ENCODE measurements around the gene ZNF423. TPM values are rescaled to one million over a fixed set of nuclear protein-coding genes. Genes with fewer than 3 reads are reported as not detected.

Gene ZNF423
- total RNA-seq, 4 donors from 2014 or later, result 7.0 to 19.7 (median 8.4) TPM

- TF ChIP-seq POLR2AphosphoS5 (IDR thresholded peaks at IDR 0.05) (no peak), POLR2A (IDR thresholded peaks at IDR 0.05) (no peak), EP300 (IDR thresholded peaks at IDR 0.05) (no peak), CTCF (IDR thresholded peaks at IDR 0.05) (no peak)
- no peak overlapping the region for H3K4me3 ChIP-seq
- peaks cover 30% of the 10 kb centered on the region for H3K27me3 ChIP-seq
- ATAC-seq, result no peak
- H3K27ac ChIP-seq, result no peak overlapping the region
- 60% methylated on average over 2 of the region's 8 CpGs; no CpG with 5 or more reads in 1 of the 2 donors for WGBS, 2 donors (ENCODE audit: low coverage in 1 of 2)
- H3K9me3 ChIP-seq, result no peaks in the 10 kb centered on the region
- H3K36me3 ChIP-seq, result no peaks in the 10 kb centered on the region
- no peaks in the 10 kb centered on the region for H3K4me1 ChIP-seq
Measured at GRCh38 chr16:49455991-49456745, 399.7 kb downstream of the ZNF423 start.

- Histone ChIP-seq H3K36me3 (no peaks in the 10 kb centered on the region), H3K9me3 (no peaks in the 10 kb centered on the region), H3K4me3 (no peak overlapping the region), H3K27me3 (peaks cover 24% of the 10 kb centered on the region), H3K27ac (no peak overlapping the region), H3K4me1 (no peaks in the 10 kb centered on the region)
- ATAC-seq, result no peak
- WGBS, 2 donors (ENCODE audit: low coverage in 1 of 2), result 90 to 100% methylated on average over 2 of the region's 11 CpGs
- TF ChIP-seq EP300 (IDR thresholded peaks at IDR 0.05), result no peak
- TF ChIP-seq POLR2A (IDR thresholded peaks at IDR 0.05), result no peak
- no peak for TF ChIP-seq CTCF (IDR thresholded peaks at IDR 0.05)
- TF ChIP-seq POLR2AphosphoS5 (IDR thresholded peaks at IDR 0.05), result no peak
Measured at GRCh38 chr16:49455181-49455990, 400.5 kb downstream of the ZNF423 start.

- H3K4me3 ChIP-seq, result no peak overlapping the region
- no peak for TF ChIP-seq CTCF (IDR thresholded peaks at IDR 0.05)
- no peak for TF ChIP-seq POLR2AphosphoS5 (IDR thresholded peaks at IDR 0.05)
- TF ChIP-seq EP300 (IDR thresholded peaks at IDR 0.05), result no peak
- no peak for TF ChIP-seq POLR2A (IDR thresholded peaks at IDR 0.05)
- H3K36me3 ChIP-seq, result no peaks in the 10 kb centered on the region
- ATAC-seq, result no peak
- no peaks in the 10 kb centered on the region for H3K4me1 ChIP-seq
- H3K27ac ChIP-seq, result no peak overlapping the region
- WGBS, 2 donors (ENCODE audit: low coverage in 1 of 2), result 78 to 90% methylated on average over 3 to 9 of the region's 12 CpGs
- H3K9me3 ChIP-seq, result no peaks in the 10 kb centered on the region
- H3K27me3 ChIP-seq, result peaks cover 24% of the 10 kb centered on the region
Measured at GRCh38 chr16:49454426-49455180, 401.3 kb downstream of the ZNF423 start.

GRCh38 chr16:49453983-49454382 is 401.9 kb downstream of the ZNF423 start:
- no peak for TF ChIP-seq CTCF (IDR thresholded peaks at IDR 0.05)
- TF ChIP-seq POLR2AphosphoS5 (IDR thresholded peaks at IDR 0.05), result no peak
- WGBS, 2 donors (ENCODE audit: low coverage in 1 of 2), result 92 to 100% methylated on average over 1 to 2 of the region's 5 CpGs
- H3K36me3 ChIP-seq, result no peaks in the 10 kb centered on the region

More at GRCh38 chr16:49453983-49454382, 401.9 kb downstream of the ZNF423 start:
- Histone ChIP-seq H3K4me1 (no peaks in the 10 kb centered on the region), H3K4me3 (no peak overlapping the region), H3K27ac (no peak overlapping the region), H3K9me3 (no peaks in the 10 kb centered on the region), H3K27me3 (peaks cover 24% of the 10 kb centered on the region)
- no peak for ATAC-seq
